Measurements from ENCODE around the gene ZNF593.

The ZNF593 gene

DNA sequence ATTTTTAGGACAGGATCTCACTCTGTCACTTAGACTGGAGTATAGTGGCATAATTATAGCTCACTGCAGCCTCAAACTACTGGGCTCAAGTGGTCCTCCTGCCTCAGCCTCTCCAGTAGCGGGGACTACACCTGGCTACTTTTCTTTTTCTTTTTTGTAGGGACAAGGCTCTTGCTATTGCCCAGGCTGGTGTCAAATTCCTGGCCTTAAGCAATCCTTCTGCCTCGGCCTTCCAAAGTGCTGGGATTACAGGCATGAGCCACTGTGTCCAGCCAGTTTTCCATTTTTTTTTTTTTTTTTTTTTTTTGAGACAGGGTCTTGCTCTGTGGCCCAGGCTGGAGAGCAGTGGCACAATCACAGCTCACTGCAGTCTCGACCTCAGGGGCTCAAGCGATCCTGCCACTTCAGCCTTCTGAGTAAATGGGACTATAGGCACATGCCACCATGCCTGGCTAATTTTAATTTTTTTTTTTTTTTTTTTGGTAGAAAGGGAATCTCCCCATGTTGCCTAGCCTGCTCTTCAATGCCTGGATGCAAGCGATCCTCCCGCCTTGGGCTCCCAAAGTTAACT lies 43.7 kb downstream of the ZNF593 start:
- no peak for DNase-seq

DNA sequence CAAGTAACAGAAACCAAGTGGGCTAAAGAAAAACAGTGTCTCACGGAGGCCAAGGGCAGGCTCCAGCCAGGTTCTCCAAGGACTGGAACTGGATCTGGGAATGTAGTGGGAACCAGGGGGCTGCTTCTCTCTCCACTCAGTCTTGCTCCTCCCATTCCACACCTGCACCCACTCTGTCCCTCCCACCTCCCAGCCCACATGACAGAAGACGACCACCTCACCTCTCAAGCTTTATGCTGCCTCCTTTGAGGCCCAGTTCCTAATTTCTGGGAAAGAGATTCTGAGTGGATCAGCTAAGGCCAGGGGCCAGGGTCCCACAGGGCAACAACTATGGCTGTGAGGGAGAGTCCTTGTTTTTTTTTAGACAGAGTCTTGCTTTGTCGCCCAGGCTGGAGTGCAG lies 45.5 kb downstream of the ZNF593 start:
- DNase-seq, result no peak

DNA sequence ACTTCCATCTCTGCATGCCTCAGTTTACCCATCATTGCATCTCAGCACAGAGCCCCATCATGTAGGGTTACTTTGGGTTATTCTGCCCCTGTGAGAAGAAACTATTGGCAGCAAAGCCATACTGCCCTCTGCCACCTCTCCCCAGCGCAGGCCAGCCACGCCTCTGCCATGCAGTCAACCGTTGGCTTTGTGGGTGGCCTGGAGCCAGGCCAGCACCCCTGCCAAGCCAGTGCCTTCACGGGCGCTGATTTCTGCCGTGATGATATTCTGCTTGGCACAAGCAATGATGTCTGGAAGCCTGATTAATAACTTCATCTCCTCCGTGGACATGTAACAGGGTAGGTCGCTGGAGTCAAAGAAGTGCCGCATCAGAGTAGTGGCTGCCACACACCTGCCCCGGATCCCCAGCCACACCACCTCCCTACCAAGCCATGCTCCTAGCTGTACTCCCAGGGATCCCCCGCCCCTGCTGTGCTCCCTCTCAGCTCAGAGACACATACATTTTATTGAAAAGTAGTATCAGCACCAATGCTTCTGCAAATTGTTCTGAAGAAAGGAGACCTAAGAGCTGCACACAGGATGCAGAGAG lies 49.3 kb downstream of the ZNF593 start:
- no peak for DNase-seq
